ENCODE data around the gene RAB3IL1. TPM values are rescaled to one million over a fixed set of nuclear protein-coding genes. Genes with fewer than 3 reads are reported as not detected.
A peak's percentile ranks its signal among the peaks of the same experiment; 100 is the strongest.

Gene RAB3IL1
- total and polyA plus RNA-seq, 11 donors: 4.7 to 22.0 (median 7.5) TPM

DNA sequence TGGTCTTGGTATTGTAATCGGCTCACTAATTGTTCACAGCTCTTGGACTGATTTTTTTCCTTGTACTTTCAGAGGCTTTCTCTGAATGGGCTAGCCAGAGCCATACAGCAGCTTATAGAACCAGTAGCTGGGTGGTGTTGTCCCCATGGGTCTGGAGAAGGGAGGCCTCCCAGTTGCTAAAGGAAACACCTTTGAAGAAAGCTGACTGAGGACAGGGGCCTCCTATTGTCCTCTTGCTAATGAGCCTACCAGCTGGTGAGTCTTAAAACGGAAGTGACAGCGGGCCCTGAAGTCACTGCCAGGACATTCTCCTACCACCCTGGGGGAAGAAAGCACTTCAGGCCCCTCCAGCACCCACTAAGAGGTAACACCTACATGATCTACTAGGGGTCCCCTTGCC lies 36.0 kb downstream of the RAB3IL1 start:
- DNase-seq (peak in 2 of 5 donors; percentile 45 to 53), ATAC-seq (peak; percentile 49 to 89 (median 54))
- no peaks in the 10 kb centered on the region for H3K9me3 ChIP-seq
- peaks cover 3 to 67% (median 34%) of the 10 kb centered on the region in 12 donors for H3K4me1 ChIP-seq
- H3K36me3 ChIP-seq: peaks cover 0 to 36% (median 21%) of the 10 kb centered on the region in 9 donors
- TF ChIP-seq, protein P1, sequence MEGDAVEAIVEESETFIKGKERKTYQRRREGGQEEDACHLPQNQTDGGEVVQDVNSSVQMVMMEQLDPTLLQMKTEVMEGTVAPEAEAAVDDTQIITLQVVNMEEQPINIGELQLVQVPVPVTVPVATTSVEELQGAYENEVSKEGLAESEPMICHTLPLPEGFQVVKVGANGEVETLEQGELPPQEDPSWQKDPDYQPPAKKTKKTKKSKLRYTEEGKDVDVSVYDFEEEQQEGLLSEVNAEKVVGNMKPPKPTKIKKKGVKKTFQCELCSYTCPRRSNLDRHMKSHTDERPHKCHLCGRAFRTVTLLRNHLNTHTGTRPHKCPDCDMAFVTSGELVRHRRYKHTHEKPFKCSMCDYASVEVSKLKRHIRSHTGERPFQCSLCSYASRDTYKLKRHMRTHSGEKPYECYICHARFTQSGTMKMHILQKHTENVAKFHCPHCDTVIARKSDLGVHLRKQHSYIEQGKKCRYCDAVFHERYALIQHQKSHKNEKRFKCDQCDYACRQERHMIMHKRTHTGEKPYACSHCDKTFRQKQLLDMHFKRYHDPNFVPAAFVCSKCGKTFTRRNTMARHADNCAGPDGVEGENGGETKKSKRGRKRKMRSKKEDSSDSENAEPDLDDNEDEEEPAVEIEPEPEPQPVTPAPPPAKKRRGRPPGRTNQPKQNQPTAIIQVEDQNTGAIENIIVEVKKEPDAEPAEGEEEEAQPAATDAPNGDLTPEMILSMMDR (IDR thresholded peaks at IDR 0.05): peak in 1 of 12 donors; percentile 24
- TF ChIP-seq POLR2A (IDR thresholded peaks at IDR 0.05): no peak
- H3K4me3 ChIP-seq: no peak overlapping the region
- WGBS, 4 donors: 50 to 71% (median 64%) methylated on average over 3 of the region's 3 CpGs
- intact Hi-C loops (cut with DNase I): no loop called here
- H3K27ac ChIP-seq: peak overlapping the region in 11 of 12 donors; percentile 36 to 73 (median 64)
- H3K27me3 ChIP-seq: no peaks in the 10 kb centered on the region

DNA sequence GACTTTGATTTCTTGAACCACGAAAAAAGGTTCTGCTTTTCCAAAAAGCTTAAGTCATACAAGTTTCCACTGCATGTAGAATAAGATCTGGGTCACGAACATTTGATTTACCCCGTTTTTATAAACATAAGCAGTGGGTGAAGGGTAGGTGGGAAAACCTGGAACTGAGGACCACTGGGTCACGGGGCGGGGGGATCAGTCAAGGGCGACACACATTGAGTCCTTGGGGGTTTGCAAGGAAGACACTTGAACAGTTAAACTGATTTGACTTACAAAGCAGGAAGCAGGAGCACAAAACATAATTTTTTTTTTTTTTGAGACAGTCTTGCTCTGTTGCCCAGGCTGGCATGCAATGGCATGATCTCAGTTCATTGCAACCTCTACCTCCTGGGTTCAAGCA lies 36.9 kb downstream of the RAB3IL1 start:
- 75 to 78% (median 76%) methylated on average over 6 of the region's 6 CpGs for WGBS, 4 donors
- H3K36me3 ChIP-seq: peaks cover 0 to 45% (median 25%) of the 10 kb centered on the region in 9 donors
- no peaks in the 10 kb centered on the region for H3K27me3 ChIP-seq
- TF ChIP-seq POLR2A (IDR thresholded peaks at IDR 0.05): no peak
- TF ChIP-seq, protein P1 (IDR thresholded peaks at IDR 0.05): no peak
- DNase-seq: no peak
- intact Hi-C loops (cut with DNase I): no loop called here
- ATAC-seq: no peak
- H3K4me1 ChIP-seq: peaks cover 3 to 58% (median 29%) of the 10 kb centered on the region in 12 donors
- H3K4me3 ChIP-seq: no peak overlapping the region
- no peaks in the 10 kb centered on the region for H3K9me3 ChIP-seq
- peak overlapping the region in 10 of 12 donors; percentile 29 to 73 (median 56) for H3K27ac ChIP-seq

DNA sequence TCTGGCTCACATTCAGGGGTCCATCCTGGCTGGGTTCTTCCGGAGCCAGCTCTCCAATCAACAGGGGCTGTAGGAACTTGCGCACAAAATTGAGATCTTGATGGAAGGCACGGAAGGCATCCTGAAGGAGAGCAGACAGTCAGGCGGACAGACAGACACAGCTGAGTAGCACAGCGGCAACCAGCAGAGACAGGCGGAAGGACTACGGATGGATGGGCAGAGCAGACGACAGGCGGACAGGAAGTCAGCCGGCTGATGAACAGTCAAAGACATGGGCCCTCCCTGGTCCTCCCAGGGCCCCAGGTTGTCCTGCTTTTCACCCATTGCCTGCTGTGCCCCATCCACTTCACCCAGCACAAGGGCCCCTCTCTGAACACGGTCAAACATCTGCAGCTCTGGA lies 37.3 kb downstream of the RAB3IL1 start:
- DNase-seq (no peak), ATAC-seq (no peak)
- H3K36me3 ChIP-seq: peaks cover 0 to 46% (median 25%) of the 10 kb centered on the region in 9 donors
- intact Hi-C loops (cut with DNase I): no loop called here
- H3K9me3 ChIP-seq: no peaks in the 10 kb centered on the region
- peak overlapping the region in 3 of 12 donors; percentile 51 to 69 (median 55) for H3K27ac ChIP-seq
- peaks cover 0 to 54% (median 25%) of the 10 kb centered on the region in 12 donors for H3K4me1 ChIP-seq
- H3K4me3 ChIP-seq: no peak overlapping the region
- whole genome bisulfite sequencing, 4 donors: 87 to 90% (median 89%) methylated on average over 11 of the region's 11 CpGs
- no peaks in the 10 kb centered on the region for H3K27me3 ChIP-seq
- no peak for TF ChIP-seq POLR2A (IDR thresholded peaks at IDR 0.05)
- TF ChIP-seq, protein P1 (IDR thresholded peaks at IDR 0.05): no peak

DNA sequence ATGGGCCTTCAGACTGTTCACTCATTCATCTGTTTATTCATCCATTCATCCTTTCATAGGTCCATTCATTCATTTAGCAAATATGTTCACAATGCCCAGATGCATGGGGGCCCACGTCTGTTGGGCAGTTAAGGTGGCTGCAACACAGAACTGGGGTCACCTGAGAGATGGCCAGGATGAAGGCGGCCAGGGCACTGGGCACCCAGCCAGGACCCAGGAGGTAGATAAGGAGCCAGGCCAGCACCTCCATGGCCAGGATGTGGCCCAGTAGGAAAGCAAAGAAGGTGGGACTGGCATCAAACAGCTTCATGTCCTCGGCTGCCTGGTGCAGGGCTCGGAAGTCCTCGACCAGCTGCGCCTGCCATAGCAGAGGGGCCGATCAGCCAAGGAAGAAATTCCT lies 38.2 kb downstream of the RAB3IL1 start:
- Histone ChIP-seq H3K4me3 (no peak overlapping the region), H3K27ac (no peak overlapping the region), H3K4me1 (peaks cover 0 to 54% (median 25%) of the 10 kb centered on the region in 12 donors), H3K27me3 (no peaks in the 10 kb centered on the region), H3K36me3 (peaks cover 0 to 46% (median 25%) of the 10 kb centered on the region in 9 donors), H3K9me3 (no peaks in the 10 kb centered on the region)
- no peak for TF ChIP-seq POLR2A (IDR thresholded peaks at IDR 0.05)
- TF ChIP-seq, protein P1 (IDR thresholded peaks at IDR 0.05): no peak
- WGBS, 4 donors: 89 to 95% (median 90%) methylated on average over 7 of the region's 7 CpGs
- ATAC-seq: no peak
- intact Hi-C loops (cut with DNase I): loop anchor here in 1 of 10 donors (10.0 kb wide), 1 partner anchor 64 kb away; the partner anchor contains the start of gene FADS1
- DNase-seq: no peak

Measured in heart left ventricle (tissue), 16 donors.